WTC11 (cell line): ENCODE results near the gene GNS. TPM values are rescaled to one million over a fixed set of nuclear protein-coding genes. Genes with fewer than 3 reads are reported as not detected.

Experiments used
- ATAC-seq: fragments of 200-7000 bp; cut with Tn5 transposase; 2 replicates; pipeline ENCODE4 v1.10.0; 2021; ENCODE audit warnings: mild to moderate bottlenecking, moderate library complexity
- CTCF ChIA-PET: fragments of 300-600 bp; sonication (Branson Sonifier 250); formaldehyde crosslinking; loops from one replicate; lab custom pipeline; 2021; ENCODE audit warnings: antibody characterized with exemption; lab: Charles Lee
- POLR2A ChIA-PET: fragments of 350-600 bp; sonication (Branson Sonifier 250); formaldehyde crosslinking; loops from one replicate; lab custom pipeline; 2021; ENCODE audit warnings: antibody characterized with exemption; lab: Charles Lee
- DNase-seq: peaks from one replicate; pipeline ENCODE4 v3.0.0; 2021; ENCODE audit warnings: low spot score
- H3K27ac Mint-ChIP-seq: 2 replicates; pipeline ENCODE4 v1.8.0; 2021; ENCODE audit warnings: mixed read lengths
- H3K27me3 Mint-ChIP-seq: 2 replicates; pipeline ENCODE4 v1.8.0; 2021; ENCODE audit warnings: low read depth, mild to moderate bottlenecking, moderate library complexity, mixed read lengths
- H3K36me3 Mint-ChIP-seq: 2 replicates; pipeline ENCODE4 v1.8.0; 2021; ENCODE audit warnings: mixed read lengths
- H3K4me1 Mint-ChIP-seq: 2 replicates; pipeline ENCODE4 v1.8.0; 2022; ENCODE audit warnings: mixed read lengths
- H3K4me3 Mint-ChIP-seq: 2 replicates; pipeline ENCODE4 v1.8.0; 2021; ENCODE audit warnings: mild to moderate bottlenecking, moderate library complexity, mixed read lengths
- H3K9me3 Mint-ChIP-seq: 2 replicates; pipeline ENCODE4 v1.8.0; 2021; ENCODE audit warnings: mixed read lengths
- E2F1 ChIP-seq: sonication (generic); formaldehyde crosslinking; IDR thresholded peaks from 2 replicates; pipeline ENCODE4 v1.8.0; 2022; ENCODE audit warnings: mild to moderate bottlenecking, missing genetic modification reagents
- E2F4 ChIP-seq: sonication (generic); formaldehyde crosslinking; IDR thresholded peaks from 2 replicates; pipeline ENCODE4 v1.8.1; 2022; ENCODE audit warnings: low read depth, mild to moderate bottlenecking, moderate library complexity, missing genetic modification reagents, borderline replicate concordance
- ERG ChIP-seq: fragments of 250-450 bp; sonication (Bioruptor Pico); IDR thresholded peaks from 2 replicates; pipeline ENCODE4 v1.8.0; 2021; ENCODE audit warnings: mild to moderate bottlenecking
- ETV6 ChIP-seq: sonication (generic); formaldehyde crosslinking; IDR thresholded peaks from 2 replicates; pipeline ENCODE4 v1.8.1; 2022; ENCODE audit warnings: mild to moderate bottlenecking, missing genetic modification reagents
- FOXK1 ChIP-seq: sonication (generic); formaldehyde crosslinking; IDR thresholded peaks from 2 replicates; pipeline ENCODE4 v1.8.0; 2022; ENCODE audit warnings: mild to moderate bottlenecking, moderate library complexity, missing genetic modification reagents
- GABPB1 ChIP-seq: sonication (generic); formaldehyde crosslinking; IDR thresholded peaks from 2 replicates; pipeline ENCODE4 v1.8.1; 2023; ENCODE audit warnings: mild to moderate bottlenecking, missing genetic modification reagents
- GTF2I ChIP-seq: fragments of 250-450 bp; sonication (Bioruptor Pico); conservative IDR thresholded peaks from 2 replicates; pipeline ENCODE4 v1.4.0; 2021; ENCODE audit warnings: mild to moderate bottlenecking
- HMGXB4 ChIP-seq: sonication (generic); formaldehyde crosslinking; IDR thresholded peaks from 2 replicates; pipeline ENCODE4 v1.8.1; 2023; ENCODE audit warnings: mild to moderate bottlenecking, moderate library complexity, missing genetic modification reagents
- IRF2 ChIP-seq: sonication (generic); formaldehyde crosslinking; IDR thresholded peaks from 2 replicates; pipeline ENCODE4 v1.8.0; 2022; ENCODE audit warnings: low read depth, missing genetic modification reagents, borderline replicate concordance
- JUN ChIP-seq: sonication (generic); formaldehyde crosslinking; IDR thresholded peaks from 2 replicates; pipeline ENCODE4 v1.8.0; 2023; ENCODE audit warnings: mild to moderate bottlenecking, missing genetic modification reagents
- SMAD3 ChIP-seq: sonication (generic); formaldehyde crosslinking; IDR thresholded peaks from 2 replicates; pipeline ENCODE4 v1.8.0; 2022; ENCODE audit warnings: missing genetic modification reagents, mild to moderate bottlenecking, borderline replicate concordance
- SOX15 ChIP-seq: fragments of 250-450 bp; sonication (Bioruptor Pico); IDR thresholded peaks from 2 replicates; pipeline ENCODE4 v1.9.0; 2021; ENCODE audit warnings: mild to moderate bottlenecking
- SP1 ChIP-seq: sonication (generic); formaldehyde crosslinking; conservative IDR thresholded peaks from 2 replicates; pipeline ENCODE4 v1.8.1; 2022; ENCODE audit warnings: missing genetic modification reagents
- STAT6 ChIP-seq: sonication (generic); formaldehyde crosslinking; conservative IDR thresholded peaks from 2 replicates; pipeline ENCODE4 v1.8.1; 2023; ENCODE audit warnings: mild to moderate bottlenecking, low read depth, missing genetic modification reagents, moderate library complexity
- ZNF121 ChIP-seq: sonication (generic); formaldehyde crosslinking; IDR thresholded peaks from 2 replicates; pipeline ENCODE4 v1.8.0; 2023; ENCODE audit warnings: missing genetic modification reagents
- ZNF232 ChIP-seq: sonication (generic); formaldehyde crosslinking; IDR thresholded peaks from 2 replicates; pipeline ENCODE4 v1.8.0; 2022; ENCODE audit warnings: mild to moderate bottlenecking, missing genetic modification reagents
- ZNF416 ChIP-seq: fragments of 250-450 bp; sonication (Bioruptor Pico); IDR thresholded peaks from 2 replicates; pipeline ENCODE4 v1.9.0; 2021; ENCODE audit warnings: mild to moderate bottlenecking, inconsistent platforms
- ZNF671 ChIP-seq: fragments of 250-450 bp; sonication (Bioruptor Pico); IDR thresholded peaks from 2 replicates; pipeline ENCODE4 v1.8.0; 2021; ENCODE audit warnings: mild to moderate bottlenecking
- total RNA-seq: library from RNA; stranded (reverse); gene quantifications from 3 replicates; pipeline ENCODE4 v1.2.3, GENCODE V29; 2021

The GNS gene
- total RNA-seq, 1 experiment from 2014 or later = 24.7 TPM

- ATAC-seq = no peak
Observed at GRCh38 chr12:64700532-64700931, 58.7 kb downstream of the GNS start.

GRCh38 chr12:64699504-64700115 lies 59.6 kb downstream of the GNS start:
- Mint-ChIP-seq H3K4me1 (peaks cover 12% of the 10 kb centered on the region), H3K27ac (no peak overlapping the region), H3K36me3 (peaks cover 6% of the 10 kb centered on the region), H3K9me3 (no peaks in the 10 kb centered on the region), H3K4me3 (no peak overlapping the region), H3K27me3 (no peaks in the 10 kb centered on the region)
- TF ChIP-seq HMGXB4 (no peak), GTF2I (no peak), ERG (CRISPR knock-in tag) (no peak), ETV6 (CRISPR knock-in tag) (no peak), SP1 (CRISPR knock-in tag) (no peak), SMAD3 (CRISPR knock-in tag) (no peak), E2F4 (CRISPR knock-in tag) (no peak), IRF2 (CRISPR knock-in tag) (no peak), ZNF232 (no peak)
- ChIA-PET CTCF (no interaction called here), POLR2A (no interaction called here)
- no peak for DNase-seq
- no peak for ATAC-seq

More at GRCh38 chr12:64700532-64700931, 58.7 kb downstream of the GNS start:
- Mint-ChIP-seq H3K9me3 (no peaks in the 10 kb centered on the region), H3K4me3 (no peak overlapping the region), H3K27me3 (no peaks in the 10 kb centered on the region), H3K36me3 (peaks cover 6% of the 10 kb centered on the region), H3K27ac (no peak overlapping the region), H3K4me1 (peaks cover 5% of the 10 kb centered on the region)
- TF ChIP-seq ZNF416 (CRISPR knock-in tag) (no peak), ZNF671 (no peak), ERG (CRISPR knock-in tag) (no peak)
- DNase-seq = no peak
- CTCF ChIA-PET = interaction anchor here (1.3 kb wide), 1 partner anchor 151 kb away, joined by 5 read pairs; no protein-coding TSS in a partner anchor
- POLR2A ChIA-PET = no interaction called here

GRCh38 chr12:64696080-64696741 lies 63.0 kb downstream of the GNS start:
- Mint-ChIP-seq H3K27ac (no peak overlapping the region), H3K27me3 (no peaks in the 10 kb centered on the region), H3K9me3 (no peaks in the 10 kb centered on the region), H3K36me3 (peaks cover 11% of the 10 kb centered on the region), H3K4me1 (peaks cover 39% of the 10 kb centered on the region), H3K4me3 (no peak overlapping the region)
- no peak for TF ChIP-seq ZNF416 (CRISPR knock-in tag)
- DNase-seq (no peak), ATAC-seq (no peak)
- CTCF ChIA-PET = interaction anchor here (0.6 to 5.5 kb wide), 10 partner anchors 11 to 191 kb away, joined by 3 to 83 read pairs (median 6); no protein-coding TSS in a partner anchor
- POLR2A ChIA-PET = interaction anchor here (0.6 to 0.7 kb wide), 3 partner anchors 87 to 271 kb away, joined by 3 to 4 read pairs (median 3); no protein-coding TSS in a partner anchor

- DNase-seq = no peak
- ATAC-seq = peak; percentile 11; the same call in 1 of the 2 replicates
- Mint-ChIP-seq H3K4me3 (no peak overlapping the region), H3K36me3 (peaks cover 11% of the 10 kb centered on the region), H3K9me3 (no peaks in the 10 kb centered on the region), H3K27me3 (no peaks in the 10 kb centered on the region), H3K27ac (peak overlapping the region; percentile 90; the same call in 1 of the 2 replicates), H3K4me1 (peaks cover 40% of the 10 kb centered on the region)
- ChIA-PET CTCF (interaction anchor here (0.6 to 5.5 kb wide), 9 partner anchors 15 to 190 kb away, joined by 3 to 83 read pairs (median 6); no protein-coding TSS in a partner anchor), POLR2A (interaction anchor here (0.5 to 1.1 kb wide), 4 partner anchors 53 to 146 kb away, joined by 3 read pairs; no protein-coding TSS in a partner anchor)
- TF ChIP-seq ZNF121 (CRISPR knock-in tag) (no peak), JUN (CRISPR knock-in tag) (no peak), E2F1 (no peak), GABPB1 (no peak), GTF2I (no peak), FOXK1 (CRISPR knock-in tag) (no peak), STAT6 (CRISPR knock-in tag) (no peak), SOX15 (CRISPR knock-in tag) (no peak)
Observed at GRCh38 chr12:64695550-64695949, 63.7 kb downstream of the GNS start.
